HTERT RPE-1 (cell line): ENCODE measurements around the gene LAMC1.

Experiments
- in situ Hi-C: fragments of 300-500 bp; cut with MboI; formaldehyde crosslinking; loops from 4 replicates; pipeline ENCODE4 v1.14.3; 2020; ENCODE audit warnings: low sequenced_read_pairs

The LAMC1 gene

GRCh38 chr1:183077097-183077496 is 53.9 kb downstream of the LAMC1 start:
- in situ Hi-C loops = no loop called here

- in situ Hi-C loops = no loop called here
Observed at GRCh38 chr1:183079712-183080388, 56.6 kb downstream of the LAMC1 start.

GRCh38 chr1:183080406-183080805 is 57.2 kb downstream of the LAMC1 start:
- in situ Hi-C loops = no loop called here

GRCh38 chr1:183081402-183082120 is 58.3 kb downstream of the LAMC1 start:
- in situ Hi-C loops = no loop called here

GRCh38 chr1:183082650-183083049 is 59.4 kb downstream of the LAMC1 start:
- in situ Hi-C loops = no loop called here

- in situ Hi-C loops = no loop called here
Observed at GRCh38 chr1:183087001-183087400, 63.8 kb downstream of the LAMC1 start.

- in situ Hi-C loops = no loop called here
Observed at GRCh38 chr1:183089025-183089639, 65.9 kb downstream of the LAMC1 start.

GRCh38 chr1:183090391-183091006 is 67.3 kb downstream of the LAMC1 start:
- in situ Hi-C loops = no loop called here

- in situ Hi-C loops = no loop called here
Observed at GRCh38 chr1:183091181-183091580, 68.0 kb downstream of the LAMC1 start.

GRCh38 chr1:183092350-183092749 is 69.1 kb downstream of the LAMC1 start:
- in situ Hi-C loops = no loop called here

GRCh38 chr1:183093066-183093668 is 69.9 kb downstream of the LAMC1 start:
- in situ Hi-C loops = no loop called here

- in situ Hi-C loops = no loop called here
Observed at GRCh38 chr1:183093786-183094298, 70.6 kb downstream of the LAMC1 start.

- in situ Hi-C loops = no loop called here
Observed at GRCh38 chr1:183094351-183094750, 71.1 kb downstream of the LAMC1 start.

GRCh38 chr1:183096351-183096750 is 73.1 kb downstream of the LAMC1 start:
- in situ Hi-C loops = no loop called here

GRCh38 chr1:183096894-183097293 is 73.7 kb downstream of the LAMC1 start:
- in situ Hi-C loops = no loop called here

GRCh38 chr1:183097438-183098051 is 74.3 kb downstream of the LAMC1 start:
- in situ Hi-C loops = no loop called here

- in situ Hi-C loops = no loop called here
Observed at GRCh38 chr1:183098317-183098716, 75.1 kb downstream of the LAMC1 start.

GRCh38 chr1:183100361-183100974 is 77.2 kb downstream of the LAMC1 start:
- in situ Hi-C loops = no loop called here

- in situ Hi-C loops = no loop called here
Observed at GRCh38 chr1:183101081-183101480, 77.9 kb downstream of the LAMC1 start.

- in situ Hi-C loops = no loop called here
Observed at GRCh38 chr1:183101841-183102276, 78.6 kb downstream of the LAMC1 start.
